ENCODE measurements around the gene ITPR1. TPM values are rescaled to one million over a fixed set of nuclear protein-coding genes. Genes with fewer than 3 reads are reported as not detected.

ITPR1 gene
- total and polyA plus RNA-seq, 10 of the 15 experiments (the other 5 are each of a cell fraction or from before 2014, with no cell fraction given) = 12.2 to 239 (median 28.4) TPM

DNA sequence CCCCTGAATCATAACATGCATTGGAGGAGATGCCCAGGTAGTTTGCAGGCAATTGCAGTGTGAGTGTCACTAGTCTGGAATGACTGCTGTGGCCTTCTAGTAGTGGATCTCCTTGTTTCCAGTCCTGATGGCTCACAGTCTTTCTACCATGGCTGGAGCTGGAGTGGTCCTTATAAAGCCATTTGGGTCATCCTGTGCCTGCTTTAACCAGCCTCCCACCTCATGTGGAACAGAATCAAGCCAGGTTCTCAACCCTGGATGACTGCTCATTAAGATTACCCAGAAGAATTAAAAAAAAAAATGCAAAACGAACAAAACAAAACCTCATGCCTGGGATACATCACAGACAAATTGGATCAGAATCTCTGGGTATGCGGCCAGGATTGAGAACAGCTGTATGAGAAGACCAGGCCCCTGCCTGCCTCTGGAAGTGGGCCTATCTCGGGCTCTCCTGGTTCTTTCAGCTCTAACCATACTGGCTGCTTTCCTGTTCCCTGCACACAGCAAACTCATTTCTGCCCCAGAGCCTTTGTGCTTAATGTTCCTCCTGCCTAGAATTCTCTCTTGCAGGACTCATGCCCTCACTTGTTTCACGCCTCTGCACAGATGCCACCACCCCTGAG is 96.4 kb downstream of the ITPR1 start:
- no peak overlapping the region for H3K4me3 ChIP-seq
- RAD21 ChIA-PET (ENCODE audit: unreplicated experiment) = interaction anchor here (1.5 to 2.7 kb wide), 2 partner anchors 40 to 95 kb away, joined by 4 to 14 read pairs; partner anchors contain the start of gene ITPR1
- intact Hi-C loops (cut with micrococcal nuclease; ENCODE audit: unreplicated experiment) (no loop called here), in situ Hi-C loops (cut with MboI) (no loop called here)
- BruUV-seq (replicated peaks) = no TSS peak
- no peak overlapping the region for H2AFZ ChIP-seq (ENCODE audit: control insufficient read depth, low read depth, low read length)
- CTCF ChIA-PET = interaction anchor here (1.2 to 2.6 kb wide), 4 partner anchors 11 to 239 kb away, joined by 3 to 11 read pairs (median 7); no protein-coding TSS in a partner anchor
- no peak for TF ChIP-seq CHD2 (IDR thresholded peaks at IDR 0.05; ENCODE audit: borderline replicate concordance, low read depth, low read length)
- TF ChIP-seq ZNF24 (IDR thresholded peaks at IDR 0.05) = no peak
- TF ChIP-seq JUND (IDR thresholded peaks at IDR 0.05; ENCODE audit: low read depth, low read length) = no peak
- TF ChIP-seq, protein P1, sequence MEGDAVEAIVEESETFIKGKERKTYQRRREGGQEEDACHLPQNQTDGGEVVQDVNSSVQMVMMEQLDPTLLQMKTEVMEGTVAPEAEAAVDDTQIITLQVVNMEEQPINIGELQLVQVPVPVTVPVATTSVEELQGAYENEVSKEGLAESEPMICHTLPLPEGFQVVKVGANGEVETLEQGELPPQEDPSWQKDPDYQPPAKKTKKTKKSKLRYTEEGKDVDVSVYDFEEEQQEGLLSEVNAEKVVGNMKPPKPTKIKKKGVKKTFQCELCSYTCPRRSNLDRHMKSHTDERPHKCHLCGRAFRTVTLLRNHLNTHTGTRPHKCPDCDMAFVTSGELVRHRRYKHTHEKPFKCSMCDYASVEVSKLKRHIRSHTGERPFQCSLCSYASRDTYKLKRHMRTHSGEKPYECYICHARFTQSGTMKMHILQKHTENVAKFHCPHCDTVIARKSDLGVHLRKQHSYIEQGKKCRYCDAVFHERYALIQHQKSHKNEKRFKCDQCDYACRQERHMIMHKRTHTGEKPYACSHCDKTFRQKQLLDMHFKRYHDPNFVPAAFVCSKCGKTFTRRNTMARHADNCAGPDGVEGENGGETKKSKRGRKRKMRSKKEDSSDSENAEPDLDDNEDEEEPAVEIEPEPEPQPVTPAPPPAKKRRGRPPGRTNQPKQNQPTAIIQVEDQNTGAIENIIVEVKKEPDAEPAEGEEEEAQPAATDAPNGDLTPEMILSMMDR (IDR thresholded peaks at IDR 0.05 in 2 of 3, conservative IDR thresholded peaks at IDR 0.05 in 1 of 3; ENCODE audit: control insufficient read depth in 2 of 3, extremely low read depth in 1 of 3, insufficient read depth in 1 of 3, low read depth in 3 of 3, low read length in 3 of 3) = no peak
- no peak for TF ChIP-seq IRF4 (IDR thresholded peaks at IDR 0.05; ENCODE audit: low read depth, low read length)
- no peak for TF ChIP-seq BMI1 (IDR thresholded peaks at IDR 0.05; ENCODE audit: borderline replicate concordance)
- no peak for TF ChIP-seq RBBP5 (conservative IDR thresholded peaks at IDR 0.05)
- TF ChIP-seq RAD21 (IDR thresholded peaks at IDR 0.05; ENCODE audit: insufficient read depth, low read depth, low read length) = no peak
- no peak for TF ChIP-seq MXI1 (IDR thresholded peaks at IDR 0.05; ENCODE audit: low read depth, low read length)
- TF ChIP-seq, protein P2, sequence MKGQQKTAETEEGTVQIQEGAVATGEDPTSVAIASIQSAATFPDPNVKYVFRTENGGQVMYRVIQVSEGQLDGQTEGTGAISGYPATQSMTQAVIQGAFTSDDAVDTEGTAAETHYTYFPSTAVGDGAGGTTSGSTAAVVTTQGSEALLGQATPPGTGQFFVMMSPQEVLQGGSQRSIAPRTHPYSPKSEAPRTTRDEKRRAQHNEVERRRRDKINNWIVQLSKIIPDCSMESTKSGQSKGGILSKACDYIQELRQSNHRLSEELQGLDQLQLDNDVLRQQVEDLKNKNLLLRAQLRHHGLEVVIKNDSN (IDR thresholded peaks at IDR 0.05; ENCODE audit: borderline replicate concordance, extremely low read length, insufficient read depth, low read depth, low read length) = no peak
- TF ChIP-seq EZH2 (IDR thresholded peaks at IDR 0.05; ENCODE audit: borderline replicate concordance, control insufficient read depth, low read depth, low read length) = no peak
- TF ChIP-seq, protein P3, sequence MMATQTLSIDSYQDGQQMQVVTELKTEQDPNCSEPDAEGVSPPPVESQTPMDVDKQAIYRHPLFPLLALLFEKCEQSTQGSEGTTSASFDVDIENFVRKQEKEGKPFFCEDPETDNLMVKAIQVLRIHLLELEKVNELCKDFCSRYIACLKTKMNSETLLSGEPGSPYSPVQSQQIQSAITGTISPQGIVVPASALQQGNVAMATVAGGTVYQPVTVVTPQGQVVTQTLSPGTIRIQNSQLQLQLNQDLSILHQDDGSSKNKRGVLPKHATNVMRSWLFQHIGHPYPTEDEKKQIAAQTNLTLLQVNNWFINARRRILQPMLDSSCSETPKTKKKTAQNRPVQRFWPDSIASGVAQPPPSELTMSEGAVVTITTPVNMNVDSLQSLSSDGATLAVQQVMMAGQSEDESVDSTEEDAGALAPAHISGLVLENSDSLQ (IDR thresholded peaks at IDR 0.05) = no peak
- TF ChIP-seq SMARCA5 (IDR thresholded peaks at IDR 0.05) = no peak
- TF ChIP-seq MEF2A (IDR thresholded peaks at IDR 0.05; ENCODE audit: insufficient read depth, low read depth, low read length) = no peak
- TF ChIP-seq ZBED1 (IDR thresholded peaks at IDR 0.05; ENCODE audit: borderline replicate concordance) = no peak
- TF ChIP-seq CHD1 (IDR thresholded peaks at IDR 0.05; ENCODE audit: low read depth, low read length) = no peak
- TF ChIP-seq TCF3 (IDR thresholded peaks at IDR 0.05; ENCODE audit: borderline replicate concordance, insufficient read depth, low read depth, low read length) = no peak
- TF ChIP-seq BACH1 (IDR thresholded peaks at IDR 0.05; ENCODE audit: borderline replicate concordance) = no peak
- DNase-seq (ENCODE audit: low read depth, low spot score) (no peak), ATAC-seq (no peak), FAIRE-seq (no peak)
- no peak overlapping the region for H3K27ac ChIP-seq (ENCODE audit: control insufficient read depth, insufficient read depth)
- H3K36me3 ChIP-seq (ENCODE audit: control insufficient read depth in 2 of 2, insufficient read depth in 2 of 2, low read length in 1 of 2) = peaks cover 0 to 3% of the 10 kb centered on the region in 2 experiments; a peak in 2 of 4 replicates
- no peaks in the 10 kb centered on the region for H4K20me1 ChIP-seq (ENCODE audit: control insufficient read depth, insufficient read depth)
- H3K4me1 ChIP-seq (ENCODE audit: control insufficient read depth, insufficient read depth, low read length) = peaks cover 13% of the 10 kb centered on the region
- 0 out of 2 replicates have a peak overlapping the region, but pooled peaks have one; percentile 7 for H3K4me2 ChIP-seq (ENCODE audit: control insufficient read depth, insufficient read depth)
- H3K27me3 ChIP-seq (replicated peaks in 1 of 2; ENCODE audit: control insufficient read depth in 2 of 2, insufficient read depth in 2 of 2, low read length in 1 of 2) = no peaks in the 10 kb centered on the region
- H3K9ac ChIP-seq (ENCODE audit: control insufficient read depth, insufficient read depth, low read length) = no peak overlapping the region
- POLR2A ChIA-PET = interaction anchor here (0.6 to 1.0 kb wide), 2 partner anchors 18 to 264 kb away, joined by 7 to 10 read pairs; no protein-coding TSS in a partner anchor
- no peaks in the 10 kb centered on the region; the same call in 1 of the 3 replicates for H3K9me3 ChIP-seq (replicated peaks; ENCODE audit: control insufficient read depth, insufficient read depth, low read length)
- SMC1A ChIA-PET (ENCODE audit: uncharacterized antibody, unreplicated experiment) = interaction anchor here (1.1 to 1.3 kb wide), 4 partner anchors 30 to 239 kb away, joined by 3 to 9 read pairs (median 4); no protein-coding TSS in a partner anchor
- H3K79me2 ChIP-seq (ENCODE audit: control insufficient read depth, insufficient read depth, low read length) = peaks cover 1% of the 10 kb centered on the region; the same call in 1 of the 2 replicates
- WGBS (ENCODE audit: insufficient coverage, insufficient replicate concordance, low lambda C conversion rate, missing lambda C conversion rate) = 60% methylated on average over 4 of the region's 4 CpGs

Measured in GM12878 (cell line).